HepG2 (cell line): ENCODE results near the gene RBP5. TPM values are rescaled to one million over a fixed set of nuclear protein-coding genes. Genes with fewer than 3 reads are reported as not detected.

Experiments used
- BCLAF1 ChIP-seq: fragments of 450-650 bp; IDR thresholded peaks from 2 replicates; pipeline ENCODE4 v1.6.1; 2017; ENCODE audit warnings: mild to moderate bottlenecking
- CSRNP2 ChIP-seq: sonication (generic); formaldehyde crosslinking; conservative IDR thresholded peaks from 2 replicates; pipeline ENCODE4 v1.8.0; 2022; ENCODE audit warnings: low read depth, missing genetic modification reagents
- E2F2 ChIP-seq: sonication (generic); formaldehyde crosslinking; IDR thresholded peaks from 2 replicates; pipeline ENCODE4 v1.4.0; 2020; ENCODE audit warnings: missing genetic modification reagents, borderline replicate concordance
- GATAD2A ChIP-seq: IDR thresholded peaks from 2 replicates; pipeline ENCODE4 v1.6.1; 2016
- KDM2A ChIP-seq: sonication (generic); formaldehyde crosslinking; IDR thresholded peaks from 2 replicates; pipeline ENCODE4 v1.4.0; 2020; ENCODE audit warnings: low read depth, missing genetic modification reagents, borderline replicate concordance
- MAFG ChIP-seq: sonication (generic); formaldehyde crosslinking; IDR thresholded peaks from 2 replicates; pipeline ENCODE4 v1.5.1; 2020; ENCODE audit warnings: mild to moderate bottlenecking, missing genetic modification reagents
- MLLT10 ChIP-seq: sonication (generic); formaldehyde crosslinking; IDR thresholded peaks from 2 replicates; pipeline ENCODE4 v1.4.0; 2020; ENCODE audit warnings: missing genetic modification reagents
- NFE2 ChIP-seq: sonication (generic); formaldehyde crosslinking; IDR thresholded peaks from 2 replicates; pipeline ENCODE4 v1.4.0; 2020; ENCODE audit warnings: missing genetic modification reagents
- NFE2L2 ChIP-seq: fragments of 150-350 bp; IDR thresholded peaks from 2 replicates; pipeline ENCODE4 v1.6.1; 2014; ENCODE audit warnings: low read length
- NFIB ChIP-seq: sonication (generic); formaldehyde crosslinking; IDR thresholded peaks from 2 replicates; pipeline ENCODE4 v1.9.0; 2021; ENCODE audit warnings: missing genetic modification reagents, mild to moderate bottlenecking, borderline replicate concordance
- NR2F2 ChIP-seq: IDR thresholded peaks from 2 replicates; pipeline ENCODE4 v1.6.1; 2012; ENCODE audit warnings: low read depth, inconsistent platforms, borderline replicate concordance
- PAXIP1 ChIP-seq: sonication (generic); formaldehyde crosslinking; conservative IDR thresholded peaks from 2 replicates; pipeline ENCODE4 v1.4.0; 2020; ENCODE audit warnings: mild to moderate bottlenecking, missing genetic modification reagents, moderate library complexity
- RAD51 ChIP-seq: fragments of 450-650 bp; IDR thresholded peaks from 2 replicates; pipeline ENCODE4 v1.6.1; 2016; ENCODE audit warnings: borderline replicate concordance
- SKI ChIP-seq: fragments of 450-650 bp; IDR thresholded peaks from one replicate; pipeline ENCODE4 v1.6.1; 2018; ENCODE audit warnings: mild to moderate bottlenecking; ENCODE audit not compliant: partially characterized antibody
- SRSF4 ChIP-seq: fragments of 200-400 bp; formaldehyde crosslinking; IDR thresholded peaks from one replicate; pipeline ENCODE4 v1.6.1; 2018; ENCODE audit warnings: mild to moderate bottlenecking, low read depth, low read length, moderate library complexity; ENCODE audit not compliant: poor library complexity, severe bottlenecking
- ZNF224 ChIP-seq: sonication (generic); formaldehyde crosslinking; IDR thresholded peaks from 2 replicates; pipeline ENCODE4 v1.5.0; 2020; ENCODE audit warnings: mild to moderate bottlenecking, missing genetic modification reagents
- ZNF367 ChIP-seq: sonication (generic); formaldehyde crosslinking; IDR thresholded peaks from 2 replicates; pipeline ENCODE4 v1.4.0; 2020; ENCODE audit warnings: missing genetic modification reagents, borderline replicate concordance
- ZNF567 ChIP-seq: sonication (generic); formaldehyde crosslinking; IDR thresholded peaks from 2 replicates; pipeline ENCODE4 v1.8.1; 2023; ENCODE audit warnings: mild to moderate bottlenecking, missing genetic modification reagents, borderline replicate concordance
- ZNF678 ChIP-seq: sonication (generic); formaldehyde crosslinking; IDR thresholded peaks from 2 replicates; pipeline ENCODE4 v1.4.0; 2020; ENCODE audit warnings: mild to moderate bottlenecking, missing genetic modification reagents
- ZNF878 ChIP-seq: sonication (generic); formaldehyde crosslinking; IDR thresholded peaks from 2 replicates; pipeline ENCODE4 v1.8.1; 2023; ENCODE audit warnings: mild to moderate bottlenecking, missing genetic modification reagents, moderate library complexity
- ZZZ3 ChIP-seq: sonication (generic); formaldehyde crosslinking; IDR thresholded peaks from 2 replicates; pipeline ENCODE4 v1.4.0; 2020; ENCODE audit warnings: missing genetic modification reagents, mild to moderate bottlenecking, borderline replicate concordance
- polyA plus RNA-seq, 8 experiments: library from polyadenylated mRNA; depleted of rRNA in 3 of 8; stranded (reverse) in 7 of 8; unstranded in 1 of 8; fragments of >200 nt; fragmentation: Illumina TruSeq in 4 of 8; extraction: Trizol in 4 of 8; gene quantifications; 2 replicates each; pipeline versions ENCODE4 v1.2.1 to v1.2.3, GENCODE V29; 2011 to 2016; ENCODE audit warnings: low read depth in 4 of 8, missing spikeins in 1 of 8, mixed read lengths in 1 of 8; ENCODE audit not compliant: insufficient read depth in 1 of 8
- total RNA-seq, 5 experiments: library from RNA; depleted of rRNA; stranded (reverse); fragments of >200 nt; fragmentation: Illumina TruSeq; extraction: Trizol; gene quantifications; 2 replicates each; pipeline ENCODE4 v1.2.3, GENCODE V29; 2016; ENCODE audit warnings: low read depth in 1 of 5

RBP5 gene
- total and polyA plus RNA-seq, 2 of the 13 experiments (the other 11 are each of a cell fraction or from before 2014, with no cell fraction given) = 13.8 to 19.8 TPM

GRCh38 chr12:7108796-7109571 is 19.7 kb downstream of the RBP5 start, which contains the start of gene C1RL (continued):
- peak; percentile 60 for TF ChIP-seq PAXIP1 (CRISPR knock-in tag)
- TF ChIP-seq CSRNP2 = no peak
- TF ChIP-seq NFE2L2 = no peak
- TF ChIP-seq ZNF878 (CRISPR knock-in tag) = 0 out of 2 replicates have a peak, but pooled peaks have one; percentile 52
- no peak for TF ChIP-seq BCLAF1
- TF ChIP-seq GATAD2A (CRISPR knock-in tag) = peak; percentile 66; the same call in 1 of the 2 replicates
- TF ChIP-seq SKI = peak; percentile 41
- TF ChIP-seq ZNF567 (CRISPR knock-in tag) = no peak
- no peak for TF ChIP-seq ZNF678 (CRISPR knock-in tag)
- no peak for TF ChIP-seq SRSF4
- 0 out of 2 replicates have a peak, but pooled peaks have one; percentile 52 for TF ChIP-seq ZNF367 (CRISPR knock-in tag)
- no peak for TF ChIP-seq NFIB (CRISPR knock-in tag)
- TF ChIP-seq E2F2 (CRISPR knock-in tag) = no peak
- TF ChIP-seq RAD51 = no peak
- TF ChIP-seq NFE2 (CRISPR knock-in tag) = no peak
- no peak for TF ChIP-seq MLLT10
- TF ChIP-seq NR2F2 = 0 out of 2 replicates have a peak, but pooled peaks have one; percentile 55
- 0 out of 2 replicates have a peak, but pooled peaks have one; percentile 63 for TF ChIP-seq ZNF224 (CRISPR knock-in tag)
- TF ChIP-seq MAFG (CRISPR knock-in tag) = no peak
- TF ChIP-seq ZZZ3 = no peak
- peak; percentile 53 for TF ChIP-seq KDM2A (CRISPR knock-in tag)
